Left lobe of liver (tissue), 2 donors: ENCODE results near the gene EVA1A. TPM values are rescaled to one million over a fixed set of nuclear protein-coding genes. Genes with fewer than 3 reads are reported as not detected.

Experiments
- ATAC-seq: fragments of 200-7000 bp; cut with Tn5 transposase; one replicate; pipeline ENCODE4 v1.9.1; 2020; ENCODE audit warnings: mild to moderate bottlenecking, moderate library complexity
- DNase-seq: peaks from one replicate; pipeline ENCODE4 v3.0.0-alpha.2; 2020; ENCODE audit warnings: low spot score
- total RNA-seq: library from RNA; stranded (reverse); gene quantifications from one replicate; pipeline ENCODE4 v1.2.1, GENCODE V29; 2021
- donor health status: DM: no; HTN: no; CAD: no; lungs with moderate emphysema.
- donor health status: DM: no; HTN: yes; CAD: no.

The EVA1A gene
- total RNA-seq, 1 donor from 2014 or later: 84.3 TPM

DNA sequence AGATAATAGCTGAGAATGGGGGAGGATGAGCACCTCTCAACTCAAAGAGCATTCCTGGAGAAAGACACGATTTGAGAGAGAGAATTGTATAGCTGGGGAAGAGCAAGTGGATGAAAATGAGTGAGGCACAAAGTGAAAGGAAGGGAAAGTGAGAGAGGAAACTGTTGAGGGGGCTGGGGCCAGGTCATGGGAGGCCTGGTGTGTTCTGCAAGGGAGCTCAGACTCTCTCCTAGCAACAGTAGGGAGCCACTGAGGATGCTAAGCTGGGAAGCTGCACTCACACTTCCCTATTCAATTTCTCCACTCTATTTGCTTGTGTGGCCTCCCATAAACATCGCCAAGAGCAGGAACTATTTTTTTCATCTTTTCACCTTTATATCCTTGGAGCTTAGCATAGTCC lies 14.8 kb downstream of the EVA1A start:
- ATAC-seq (no peak), DNase-seq (no peak)

DNA sequence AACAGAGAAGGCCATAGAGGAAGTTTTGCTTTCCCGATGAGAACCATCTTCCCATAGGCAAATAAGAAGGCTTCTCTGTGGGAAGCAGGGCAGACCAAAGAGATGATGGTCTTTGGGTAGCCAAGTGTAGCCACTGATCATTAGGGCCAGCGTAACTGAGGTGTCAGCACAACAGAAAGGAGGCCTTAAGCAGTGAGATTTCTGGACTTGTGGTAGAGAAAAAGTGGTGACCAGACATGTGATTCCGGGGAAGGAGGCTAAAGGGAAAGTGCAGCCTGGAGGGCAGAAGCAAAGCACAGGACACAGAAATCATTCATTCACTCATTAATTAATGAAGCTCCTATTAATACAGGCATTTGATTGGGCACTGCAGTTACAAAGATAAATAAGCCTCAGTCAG lies 15.4 kb downstream of the EVA1A start:
- DNase-seq (no peak), ATAC-seq (no peak)

GRCh38 chr2:75543446-75543845 lies 17.3 kb downstream of the EVA1A start:
- ATAC-seq: no peak
- no peak for DNase-seq

- ATAC-seq (no peak), DNase-seq (no peak)
Observed at GRCh38 chr2:75541430-75541829, 19.3 kb downstream of the EVA1A start.

GRCh38 chr2:75540994-75541393 lies 19.7 kb downstream of the EVA1A start:
- DNase-seq (no peak), ATAC-seq (no peak)

DNA sequence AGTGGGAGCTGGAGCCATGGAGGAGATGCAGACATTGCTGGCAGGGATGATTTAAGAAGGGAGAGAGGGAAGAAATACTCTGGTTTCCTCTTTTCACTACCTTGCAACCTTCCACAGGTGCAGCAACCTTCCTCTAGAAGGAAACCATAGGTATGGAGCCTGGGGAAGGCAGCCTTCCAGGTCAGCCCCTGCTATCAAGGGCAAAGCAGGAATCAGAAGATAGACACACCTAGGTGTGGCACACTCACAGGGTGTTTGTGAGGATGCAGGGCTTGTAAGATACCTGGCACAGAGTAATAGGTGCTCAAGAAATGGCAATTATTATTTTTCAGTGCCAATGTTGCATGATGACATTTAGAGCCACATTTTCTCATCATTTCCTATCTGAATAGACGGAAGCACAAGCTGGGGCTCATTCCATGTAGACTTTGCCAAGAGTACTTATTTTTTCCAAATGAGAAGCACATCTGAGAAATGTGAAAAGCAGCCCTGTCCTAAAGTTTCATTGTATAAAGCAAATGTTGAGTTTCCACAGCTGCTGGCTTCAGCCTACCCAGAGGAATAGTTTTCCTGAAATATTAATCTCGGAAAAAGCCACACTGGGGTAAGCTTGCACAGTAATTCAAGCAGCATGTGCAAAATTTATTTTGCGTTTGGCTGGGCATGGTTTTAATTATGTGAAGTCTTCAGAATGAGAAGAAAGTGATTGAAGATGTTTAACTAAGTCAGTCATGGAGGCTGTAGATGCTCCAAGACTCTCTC lies 20.6 kb downstream of the EVA1A start:
- ATAC-seq (no peak), DNase-seq (no peak)

- ATAC-seq (no peak), DNase-seq (no peak)
Observed at GRCh38 chr2:75538521-75539490, 21.9 kb downstream of the EVA1A start.

GRCh38 chr2:75537658-75538057 lies 23.1 kb downstream of the EVA1A start:
- no peak for ATAC-seq
- DNase-seq: no peak

- ATAC-seq: no peak
Observed at GRCh38 chr2:75533135-75533534, 27.6 kb downstream of the EVA1A start.

GRCh38 chr2:75532488-75532887 lies 28.3 kb downstream of the EVA1A start:
- no peak for DNase-seq
- no peak for ATAC-seq

More at GRCh38 chr2:75533135-75533534, 27.6 kb downstream of the EVA1A start:
- DNase-seq: no peak

DNA sequence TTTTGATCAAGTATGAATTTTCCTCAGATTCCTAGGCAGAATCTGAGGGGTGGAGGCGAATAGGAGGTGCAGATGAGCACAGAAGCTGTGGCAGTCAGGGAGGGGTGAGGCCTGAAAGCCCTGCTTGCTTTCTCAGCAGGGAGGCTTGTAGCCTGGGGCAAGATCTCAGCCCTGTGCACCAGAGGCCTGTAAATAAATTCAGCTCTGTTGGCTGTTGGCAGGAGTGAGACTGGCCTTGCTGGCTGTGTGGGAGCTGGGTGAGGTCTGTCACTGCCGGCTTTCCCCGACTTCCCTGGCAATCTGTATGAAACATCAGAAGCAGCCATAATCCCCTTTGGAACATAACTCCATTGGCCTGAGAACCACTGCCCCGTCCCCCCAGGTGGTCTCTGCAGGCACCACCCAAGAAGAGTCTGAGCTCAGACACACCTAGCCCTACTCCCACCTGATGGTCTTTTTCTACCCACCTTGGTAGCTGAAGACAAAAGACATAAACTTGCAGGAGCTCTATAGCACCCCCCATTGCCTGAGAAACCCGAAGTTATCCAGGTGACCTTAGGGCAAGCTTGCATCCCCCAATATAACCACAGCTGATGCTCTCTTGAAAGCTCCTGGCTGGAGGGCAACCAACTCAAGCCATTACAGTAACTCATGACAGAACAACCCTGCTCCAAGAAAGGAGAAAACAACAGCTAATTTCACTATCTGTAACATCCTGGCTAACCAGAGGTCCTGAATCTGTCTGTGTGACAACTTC lies 32.3 kb downstream of the EVA1A start:
- peak; percentile 55 for ATAC-seq
- no peak for DNase-seq

DNA sequence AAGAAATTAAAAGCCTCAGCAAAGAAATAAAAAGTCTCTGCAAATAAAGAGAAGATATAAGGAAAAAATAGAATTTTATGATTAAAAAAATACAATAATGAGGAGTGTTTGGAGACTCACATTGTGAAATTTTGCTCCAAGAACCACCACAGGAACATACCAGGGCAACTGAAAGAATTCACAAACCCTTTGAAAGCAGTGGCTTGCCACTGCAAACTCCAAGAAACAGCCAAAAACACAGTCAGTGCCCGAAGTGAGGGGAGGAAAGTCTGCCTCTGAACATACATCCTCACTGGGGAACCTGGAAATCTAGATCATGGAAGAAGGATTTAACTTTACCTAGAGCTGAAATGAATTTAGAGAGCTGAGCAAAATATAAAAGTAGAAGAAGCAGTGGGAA lies 33.1 kb downstream of the EVA1A start:
- DNase-seq (no peak), ATAC-seq (no peak)

DNA sequence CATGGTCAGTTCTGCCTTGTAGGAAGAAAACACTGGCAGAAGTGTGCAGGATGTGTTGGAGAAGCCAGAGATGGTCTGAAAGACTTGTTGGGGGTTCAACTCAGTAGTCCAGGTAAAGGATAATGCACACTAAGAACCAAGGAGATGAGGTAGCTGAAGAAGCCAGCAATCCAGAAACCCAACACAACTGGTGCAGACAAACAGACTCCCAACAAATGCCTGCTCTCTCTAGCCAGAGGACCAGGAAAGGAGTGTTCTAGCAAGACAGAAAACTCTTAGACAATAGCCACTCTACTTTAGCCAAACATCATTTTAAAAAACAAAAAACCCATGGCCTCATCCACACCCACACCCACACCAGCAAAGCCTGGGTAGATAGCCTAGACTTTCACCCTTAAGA lies 33.9 kb downstream of the EVA1A start:
- DNase-seq (no peak), ATAC-seq (no peak)

DNA sequence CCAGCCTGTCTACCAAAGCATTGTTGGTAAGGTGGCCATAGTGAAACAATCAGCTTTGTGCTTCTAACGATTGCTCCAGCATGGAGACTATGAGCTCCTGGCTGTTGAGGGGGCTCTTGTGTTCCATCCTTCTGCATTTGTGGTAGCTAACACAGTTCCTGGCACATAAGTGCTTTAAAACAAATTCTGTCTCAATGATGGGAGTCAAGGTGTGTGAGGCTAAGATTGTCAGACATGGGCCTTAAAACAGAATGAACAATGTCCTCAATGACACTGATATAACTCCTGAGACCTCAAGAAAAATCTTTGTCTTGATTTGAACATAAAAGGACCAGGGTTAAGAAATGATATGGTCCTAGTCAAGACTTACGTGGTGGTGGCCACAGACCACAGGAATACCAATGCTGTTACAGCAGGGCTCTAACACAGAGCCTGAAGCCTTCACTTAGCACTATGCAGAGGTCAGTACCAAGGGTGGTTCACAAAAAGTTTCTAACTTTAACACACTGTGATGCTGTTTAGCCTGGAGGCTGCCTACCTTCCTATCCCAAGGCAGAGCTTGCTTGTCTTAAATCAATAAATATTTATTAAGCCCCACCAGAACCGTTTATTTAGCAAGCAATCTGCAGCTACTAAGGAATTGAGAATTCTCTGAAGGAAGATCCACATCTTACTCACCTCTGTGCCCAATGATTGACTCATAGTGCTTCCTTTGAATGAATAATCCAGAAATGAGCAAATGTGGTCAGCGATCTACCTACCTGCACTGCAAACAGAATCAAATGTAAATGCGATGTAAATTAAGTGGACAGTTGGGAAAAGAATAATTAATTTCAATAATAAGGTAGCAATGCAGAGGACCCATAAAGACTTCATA lies 35.1 kb downstream of the EVA1A start:
- ATAC-seq (no peak), DNase-seq (no peak)

DNA sequence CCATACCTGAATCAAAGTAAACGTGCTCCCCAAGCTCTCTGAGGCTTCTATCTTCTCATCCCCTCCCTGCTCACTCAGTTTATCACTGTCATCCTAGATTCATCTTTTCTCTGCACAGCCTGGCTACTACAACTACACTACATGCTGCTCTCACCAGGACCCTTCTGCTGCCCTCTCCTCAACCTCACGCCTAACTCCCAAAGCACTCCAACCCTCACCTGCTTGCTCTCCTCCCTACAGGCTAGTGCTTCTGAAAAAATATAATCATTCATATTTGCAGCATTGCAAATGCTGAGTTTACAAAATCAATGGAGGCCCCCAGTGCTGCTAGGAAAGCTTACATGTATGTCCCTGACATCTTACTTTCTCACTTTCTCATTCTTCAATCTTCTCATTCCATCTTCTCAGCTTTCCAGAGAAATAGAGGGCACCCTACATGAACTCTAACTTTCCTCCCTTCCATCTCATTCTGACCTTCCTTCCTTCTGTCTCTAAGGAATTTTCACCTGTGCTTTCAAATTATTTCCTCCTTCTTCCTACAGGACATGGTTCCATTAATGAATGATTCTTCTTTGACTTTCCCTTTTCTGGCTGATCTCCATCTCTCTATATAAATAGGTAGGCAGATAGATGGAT lies 36.3 kb downstream of the EVA1A start:
- no peak for DNase-seq
- ATAC-seq: no peak

DNA sequence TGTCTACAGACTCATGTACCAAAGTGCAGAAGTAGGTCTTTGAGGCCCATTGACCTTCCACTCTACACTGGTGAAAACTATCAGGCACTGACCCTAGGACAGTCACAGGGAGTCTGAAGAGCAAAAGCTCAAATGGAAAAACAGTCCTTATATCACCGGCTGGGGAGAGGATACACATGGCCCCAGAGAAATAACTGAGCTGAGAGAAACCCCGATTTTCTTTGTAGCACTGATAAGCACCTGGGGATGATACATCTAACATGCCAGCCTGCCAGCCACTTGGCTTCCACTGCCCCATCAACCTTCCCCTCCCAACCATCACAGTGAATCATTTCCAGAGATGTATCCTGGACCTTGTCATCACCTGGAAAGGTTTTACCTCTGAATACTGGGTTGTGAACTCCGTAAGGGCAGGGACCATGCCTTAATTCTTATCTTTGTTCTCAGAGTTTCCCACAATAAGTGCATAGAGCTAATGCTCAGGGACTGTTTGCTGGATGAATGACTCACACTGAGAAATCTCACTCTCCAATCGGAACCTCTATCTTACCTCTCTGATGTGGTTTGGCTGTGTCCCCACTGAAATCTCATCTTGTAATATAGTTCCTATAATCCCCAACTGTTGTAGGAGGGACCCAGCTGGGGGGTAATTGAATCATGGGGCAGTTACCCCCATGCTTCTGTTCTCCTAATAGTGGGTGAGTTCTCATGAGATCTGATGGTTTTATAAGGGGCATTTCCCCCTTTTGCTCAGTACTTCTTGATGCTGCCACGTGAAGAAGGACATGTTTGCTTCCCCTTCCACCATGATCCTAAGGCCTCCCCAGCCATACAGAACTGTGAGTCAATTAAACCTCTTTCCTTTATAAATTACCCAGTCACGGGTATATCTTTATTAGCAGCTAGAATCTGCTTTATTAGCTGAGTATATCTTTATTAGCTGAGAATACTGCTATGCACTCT lies 37.1 kb downstream of the EVA1A start:
- no peak for ATAC-seq
- DNase-seq: no peak

GRCh38 chr2:75522543-75523312 lies 38.0 kb downstream of the EVA1A start:
- peak; percentile 82 for DNase-seq
- ATAC-seq: peak; percentile 63
